ENCODE data around the gene CRELD2. TPM values are rescaled to one million over a fixed set of nuclear protein-coding genes. Genes with fewer than 3 reads are reported as not detected.

CRELD2 gene
- total and polyA plus RNA-seq, 2 of the 13 experiments (the other 11 are each of a cell fraction or from before 2014, with no cell fraction given): 17.2 to 44.7 TPM

- TF ChIP-seq KMT2B (CRISPR knock-in tag; IDR thresholded peaks at IDR 0.05) (no peak), ZNF629 (CRISPR knock-in tag; conservative IDR thresholded peaks at IDR 0.05) (no peak), SRF (IDR thresholded peaks at IDR 0.05; ENCODE audit: low read depth, low read length) (no peak), TP53 (CRISPR knock-in tag; conservative IDR thresholded peaks at IDR 0.05) (no peak), PAWR (CRISPR knock-in tag; IDR thresholded peaks at IDR 0.05; ENCODE audit: borderline replicate concordance) (no peak), POLR2AphosphoS2 (IDR thresholded peaks at IDR 0.05; ENCODE audit: low read depth, low read length) (no peak), MZF1 (CRISPR knock-in tag; IDR thresholded peaks at IDR 0.05; ENCODE audit: borderline replicate concordance) (no peak), KDM3A (CRISPR knock-in tag; IDR thresholded peaks at IDR 0.05; ENCODE audit: low read depth) (no peak), ZNF234 (CRISPR knock-in tag; conservative IDR thresholded peaks at IDR 0.05) (0 out of 2 replicates have a peak, but pooled peaks have one; percentile 19), GTF3A (CRISPR knock-in tag; conservative IDR thresholded peaks at IDR 0.05) (no peak), KDM2A (CRISPR knock-in tag; IDR thresholded peaks at IDR 0.05; ENCODE audit: borderline replicate concordance, low read depth) (no peak), ZBTB2 (CRISPR knock-in tag; IDR thresholded peaks at IDR 0.05; ENCODE audit: low read depth) (peak; percentile 71; the same call in 1 of the 2 replicates), ZZZ3 (CRISPR knock-in tag; IDR thresholded peaks at IDR 0.05; ENCODE audit: borderline replicate concordance) (no peak), HOXA5 (CRISPR knock-in tag; IDR thresholded peaks at IDR 0.05) (0 out of 2 replicates have a peak, but pooled peaks have one; percentile 23), ATF7-NPFF (CRISPR knock-in tag; IDR thresholded peaks at IDR 0.05; ENCODE audit: low read depth) (peak; percentile 50; the same call in 1 of the 2 replicates), ZBTB20 (CRISPR knock-in tag; IDR thresholded peaks at IDR 0.05; ENCODE audit: borderline replicate concordance, low read depth) (no peak), ZNF33B (CRISPR knock-in tag; IDR thresholded peaks at IDR 0.05) (no peak), CENPX (CRISPR knock-in tag; IDR thresholded peaks at IDR 0.05) (no peak), SIX1 (CRISPR knock-in tag; IDR thresholded peaks at IDR 0.05; ENCODE audit: borderline replicate concordance) (no peak), ZBTB44 (CRISPR knock-in tag; IDR thresholded peaks at IDR 0.05) (peak; percentile 47; the same call in 1 of the 2 replicates), ZNF75D (CRISPR knock-in tag; IDR thresholded peaks at IDR 0.05; ENCODE audit: borderline replicate concordance) (no peak), KAT7 (CRISPR knock-in tag; IDR thresholded peaks at IDR 0.05; ENCODE audit: borderline replicate concordance) (no peak), HIVEP1 (CRISPR knock-in tag; IDR thresholded peaks at IDR 0.05) (no peak; the same call in 1 of the 2 replicates), U2AF1 (optimal IDR thresholded peaks at IDR 0.05; ENCODE audit: low read depth, low read length) (no peak)
- TF ChIP-seq, protein P1, sequence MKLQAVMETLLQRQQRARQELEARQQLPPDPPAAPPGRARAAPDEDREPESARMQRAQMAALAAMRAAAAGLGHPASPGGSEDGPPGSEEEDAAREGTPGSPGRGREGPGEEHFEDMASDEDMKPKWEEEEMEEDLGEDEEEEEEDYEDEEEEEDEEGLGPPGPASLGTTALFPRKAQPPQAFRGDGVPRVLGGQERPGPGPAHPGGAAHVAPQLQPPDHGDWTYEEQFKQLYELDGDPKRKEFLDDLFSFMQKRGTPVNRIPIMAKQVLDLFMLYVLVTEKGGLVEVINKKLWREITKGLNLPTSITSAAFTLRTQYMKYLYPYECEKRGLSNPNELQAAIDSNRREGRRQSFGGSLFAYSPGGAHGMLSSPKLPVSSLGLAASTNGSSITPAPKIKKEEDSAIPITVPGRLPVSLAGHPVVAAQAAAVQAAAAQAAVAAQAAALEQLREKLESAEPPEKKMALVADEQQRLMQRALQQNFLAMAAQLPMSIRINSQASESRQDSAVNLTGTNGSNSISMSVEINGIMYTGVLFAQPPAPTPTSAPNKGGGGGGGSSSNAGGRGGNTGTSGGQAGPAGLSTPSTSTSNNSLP (IDR thresholded peaks at IDR 0.05; ENCODE audit: low read depth, low read length): no peak
These were observed 41.9 kb downstream of the CRELD2 start, which contains the start of gene PIM3 (continued) for GRCh38 chr22:49960159-49961004.

Data from HepG2 (cell line).